ENCODE data around the gene SOCS3. TPM values are rescaled to one million over a fixed set of nuclear protein-coding genes. Genes with fewer than 3 reads are reported as not detected.

SOCS3 gene
- total and polyA plus RNA-seq, 10 donors, result 10.7 to 164 (median 62.1) TPM

- intact Hi-C loops (cut with DNase I; ENCODE audit: low total_unique reads), result no loop called here
- H3K4me1 ChIP-seq, result peaks cover 0 to 36% (median 25%) of the 10 kb centered on the region in 6 donors
- H3K4me3 ChIP-seq, result no peak overlapping the region
- no peaks in the 10 kb centered on the region for H3K36me3 ChIP-seq
- H3K27ac ChIP-seq, result peak overlapping the region in 7 of 8 donors; percentile 51 to 78 (median 68)
- DNase-seq, result no peak
- no peaks in the 10 kb centered on the region for H3K9me3 ChIP-seq
- 61 to 75% (median 72%) methylated on average over 10 to 16 of the region's 16 CpGs for WGBS, 5 donors
- H3K27me3 ChIP-seq (replicated peaks in 1 of 7), result peaks cover 0 to 14% (median 0%) of the 10 kb centered on the region in 7 donors
- TF ChIP-seq POLR2A (IDR thresholded peaks at IDR 0.05) (no peak), POLR2AphosphoS5 (IDR thresholded peaks at IDR 0.05) (peak; percentile 32 to 64 (median 39))
These were observed 36.9 kb downstream of the SOCS3 start for GRCh38 chr17:78322858-78323455.

- Histone ChIP-seq H3K36me3 (no peaks in the 10 kb centered on the region), H3K4me1 (peaks cover 3 to 42% (median 30%) of the 10 kb centered on the region in 6 donors), H3K27me3 (replicated peaks in 1 of 7) (peaks cover 0 to 20% (median 0%) of the 10 kb centered on the region in 7 donors), H3K4me3 (no peak overlapping the region), H3K27ac (peak overlapping the region in 7 of 8 donors; percentile 41 to 78 (median 68)), H3K9me3 (no peaks in the 10 kb centered on the region)
- TF ChIP-seq CTCF (IDR thresholded peaks at IDR 0.05 in 8 of 11, conservative IDR thresholded peaks at IDR 0.05 in 3 of 11) (no peak), POLR2AphosphoS5 (IDR thresholded peaks at IDR 0.05) (no peak), POLR2A (IDR thresholded peaks at IDR 0.05) (no peak)
- WGBS, 5 donors, result 84 to 90% (median 90%) methylated on average over 5 to 9 of the region's 9 CpGs
- intact Hi-C loops (cut with DNase I; ENCODE audit: low total_unique reads), result no loop called here
- DNase-seq, result no peak
These were observed 37.5 kb downstream of the SOCS3 start for GRCh38 chr17:78322327-78322857.

GRCh38 chr17:78318843-78319242, 41.0 kb downstream of the SOCS3 start:
- Histone ChIP-seq H3K27me3 (replicated peaks in 1 of 7) (peaks cover 0 to 45% (median 6%) of the 10 kb centered on the region in 7 donors), H3K36me3 (no peaks in the 10 kb centered on the region), H3K4me3 (no peak overlapping the region), H3K27ac (no peak overlapping the region), H3K9me3 (no peaks in the 10 kb centered on the region), H3K4me1 (peaks cover 31 to 61% (median 48%) of the 10 kb centered on the region in 6 donors)
- 74 to 94% (median 91%) methylated on average over 2 to 8 of the region's 8 CpGs for WGBS, 5 donors
- intact Hi-C loops (cut with DNase I; ENCODE audit: low total_unique reads), result no loop called here
- TF ChIP-seq CTCF (IDR thresholded peaks at IDR 0.05 in 8 of 11, conservative IDR thresholded peaks at IDR 0.05 in 3 of 11) (no peak), POLR2AphosphoS5 (IDR thresholded peaks at IDR 0.05) (no peak), POLR2A (IDR thresholded peaks at IDR 0.05) (no peak)
- no peak for DNase-seq

GRCh38 chr17:78318407-78318806, 41.5 kb downstream of the SOCS3 start:
- intact Hi-C loops (cut with DNase I; ENCODE audit: low total_unique reads), result no loop called here
- Histone ChIP-seq H3K27ac (no peak overlapping the region), H3K27me3 (replicated peaks in 1 of 7) (peaks cover 0 to 50% (median 9%) of the 10 kb centered on the region in 7 donors), H3K36me3 (no peaks in the 10 kb centered on the region), H3K4me3 (no peak overlapping the region), H3K4me1 (peaks cover 34 to 61% (median 49%) of the 10 kb centered on the region in 6 donors), H3K9me3 (no peaks in the 10 kb centered on the region)
- WGBS, 5 donors, result 67 to 94% (median 93%) methylated on average over 7 to 8 of the region's 8 CpGs
- no peak for DNase-seq
- TF ChIP-seq POLR2A (IDR thresholded peaks at IDR 0.05) (no peak), CTCF (IDR thresholded peaks at IDR 0.05 in 8 of 11, conservative IDR thresholded peaks at IDR 0.05 in 3 of 11) (no peak), POLR2AphosphoS5 (IDR thresholded peaks at IDR 0.05) (no peak)
